Keratinocyte (primary cell): ENCODE data around the gene NOL12.

Experiments used
- EZH2 ChIP-seq: IDR thresholded peaks from one replicate; pipeline ENCODE4 v1.6.1; 2012; ENCODE audit warnings: inconsistent platforms, mild to moderate bottlenecking, low read length, moderate library complexity
- TF ChIP-seq, protein P1 (sequence below), 3 experiments: IDR thresholded peaks in 1 of 3; conservative IDR thresholded peaks in 1 of 3; optimal IDR thresholded peaks in 1 of 3; 2 replicates in 2 of 3; 3 replicates in 1 of 3; pipeline versions ENCODE3 to v1.5.1; 2011; ENCODE audit warnings: low read length in 3 of 3, mild to moderate bottlenecking in 3 of 3, moderate library complexity in 2 of 3, control low read depth in 1 of 3, inconsistent platforms in 1 of 3; ENCODE audit not compliant: insufficient read depth in 2 of 3; ENCODE audit errors: extremely low read depth in 1 of 3

DNA sequence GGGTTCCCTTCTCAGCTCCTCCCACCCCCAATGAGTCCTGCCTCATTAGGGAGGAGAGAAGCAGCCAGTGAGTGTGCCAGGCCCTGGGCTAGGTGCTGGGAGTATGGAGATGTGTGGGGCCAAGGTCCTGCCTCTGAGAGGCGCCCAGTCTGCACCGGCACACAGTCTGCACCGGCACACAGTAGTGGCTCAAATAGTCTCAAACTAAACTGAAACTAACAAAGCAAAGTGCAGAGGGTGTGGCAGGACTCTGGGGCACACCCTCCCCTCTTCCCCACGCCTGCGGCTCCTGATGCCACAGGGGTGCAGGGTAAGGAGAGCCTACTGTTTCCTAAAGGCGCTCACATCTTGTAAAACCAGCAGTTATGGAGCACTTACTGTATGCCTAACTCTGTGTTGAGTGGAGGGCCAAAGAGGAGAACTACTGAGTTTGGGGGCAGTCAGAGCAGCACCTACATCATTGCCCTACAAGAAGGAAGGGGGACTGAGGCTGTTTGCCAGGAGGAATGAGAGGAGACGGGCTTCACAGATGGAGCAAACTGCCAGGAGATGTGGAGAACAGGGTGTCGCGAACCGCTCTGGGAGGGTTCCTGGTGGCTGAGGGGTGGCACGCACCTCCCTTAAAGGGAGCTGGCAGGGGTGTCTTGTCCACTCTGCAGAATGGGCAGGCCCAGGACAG is 47.6 kb upstream of the NOL12 start:
- TF ChIP-seq, protein P1, sequence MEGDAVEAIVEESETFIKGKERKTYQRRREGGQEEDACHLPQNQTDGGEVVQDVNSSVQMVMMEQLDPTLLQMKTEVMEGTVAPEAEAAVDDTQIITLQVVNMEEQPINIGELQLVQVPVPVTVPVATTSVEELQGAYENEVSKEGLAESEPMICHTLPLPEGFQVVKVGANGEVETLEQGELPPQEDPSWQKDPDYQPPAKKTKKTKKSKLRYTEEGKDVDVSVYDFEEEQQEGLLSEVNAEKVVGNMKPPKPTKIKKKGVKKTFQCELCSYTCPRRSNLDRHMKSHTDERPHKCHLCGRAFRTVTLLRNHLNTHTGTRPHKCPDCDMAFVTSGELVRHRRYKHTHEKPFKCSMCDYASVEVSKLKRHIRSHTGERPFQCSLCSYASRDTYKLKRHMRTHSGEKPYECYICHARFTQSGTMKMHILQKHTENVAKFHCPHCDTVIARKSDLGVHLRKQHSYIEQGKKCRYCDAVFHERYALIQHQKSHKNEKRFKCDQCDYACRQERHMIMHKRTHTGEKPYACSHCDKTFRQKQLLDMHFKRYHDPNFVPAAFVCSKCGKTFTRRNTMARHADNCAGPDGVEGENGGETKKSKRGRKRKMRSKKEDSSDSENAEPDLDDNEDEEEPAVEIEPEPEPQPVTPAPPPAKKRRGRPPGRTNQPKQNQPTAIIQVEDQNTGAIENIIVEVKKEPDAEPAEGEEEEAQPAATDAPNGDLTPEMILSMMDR (optimal IDR thresholded peaks at IDR 0.05 in 1 of 3, IDR thresholded peaks at IDR 0.05 in 1 of 3, conservative IDR thresholded peaks at IDR 0.05 in 1 of 3; ENCODE audit: extremely low read depth in 1 of 3, insufficient read depth in 2 of 3, low read length in 3 of 3), result peak in 2 of 3 experiments; percentile 5 to 21
- no peak for TF ChIP-seq EZH2
